Rectal smooth muscle tissue (tissue), 1 donor: Measurements from ENCODE around the gene HMCN1.

ENCODE experiments used
- H3K27ac ChIP-seq: one replicate; pipeline ENCODE4 v1.7.0; 2013; ENCODE audit warnings: low read depth, low read length, inconsistent platforms
- H3K27me3 ChIP-seq: one replicate; pipeline ENCODE4 v1.7.0; 2013; ENCODE audit warnings: low read length; ENCODE audit not compliant: control insufficient read depth, insufficient read depth
- H3K36me3 ChIP-seq: one replicate; pipeline ENCODE4 v1.7.0; 2013; ENCODE audit warnings: low read length; ENCODE audit not compliant: control insufficient read depth, insufficient read depth
- H3K4me1 ChIP-seq: one replicate; pipeline ENCODE4 v1.7.0; 2013; ENCODE audit warnings: low read length; ENCODE audit not compliant: control insufficient read depth, insufficient read depth
- H3K4me3 ChIP-seq: one replicate; pipeline ENCODE4 v1.7.0; 2013; ENCODE audit warnings: low read length
- H3K9ac ChIP-seq: one replicate; pipeline ENCODE4 v1.7.0; 2013; ENCODE audit warnings: low read length

HMCN1 gene

DNA sequence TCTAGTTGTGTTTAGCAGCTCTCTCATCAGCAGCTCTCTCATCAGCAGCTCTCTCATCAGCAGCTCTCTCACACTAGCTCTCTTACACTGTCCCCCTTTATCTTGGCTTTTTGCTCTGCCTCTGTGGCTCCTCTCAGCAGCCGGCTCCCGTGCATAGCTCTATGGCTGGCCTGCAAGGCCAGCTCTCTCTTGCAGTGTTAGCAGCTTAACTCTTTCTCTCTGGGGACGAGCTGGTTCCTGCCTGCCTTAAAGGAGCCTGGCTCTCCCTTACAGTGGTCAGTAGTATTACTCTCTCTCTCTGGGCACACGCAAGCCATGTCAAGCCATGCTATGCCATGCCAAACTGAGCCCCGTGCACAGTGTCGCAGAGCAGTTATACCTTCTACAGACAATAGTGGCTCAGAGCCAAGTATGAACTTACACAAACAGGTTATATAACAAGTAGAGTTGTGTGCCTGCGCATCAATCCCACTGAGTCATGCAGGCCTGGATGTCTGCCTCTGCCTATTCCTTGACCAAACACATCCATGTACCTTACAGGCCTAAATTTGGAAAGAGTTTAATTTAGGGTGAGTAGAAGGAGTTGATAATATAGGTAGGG is 345.0 kb downstream of the HMCN1 start:
- Histone ChIP-seq H3K9ac (no peak overlapping the region), H3K27me3 (no peaks in the 10 kb centered on the region), H3K36me3 (no peaks in the 10 kb centered on the region), H3K4me3 (no peak overlapping the region), H3K27ac (no peak overlapping the region), H3K4me1 (no peaks in the 10 kb centered on the region)

DNA sequence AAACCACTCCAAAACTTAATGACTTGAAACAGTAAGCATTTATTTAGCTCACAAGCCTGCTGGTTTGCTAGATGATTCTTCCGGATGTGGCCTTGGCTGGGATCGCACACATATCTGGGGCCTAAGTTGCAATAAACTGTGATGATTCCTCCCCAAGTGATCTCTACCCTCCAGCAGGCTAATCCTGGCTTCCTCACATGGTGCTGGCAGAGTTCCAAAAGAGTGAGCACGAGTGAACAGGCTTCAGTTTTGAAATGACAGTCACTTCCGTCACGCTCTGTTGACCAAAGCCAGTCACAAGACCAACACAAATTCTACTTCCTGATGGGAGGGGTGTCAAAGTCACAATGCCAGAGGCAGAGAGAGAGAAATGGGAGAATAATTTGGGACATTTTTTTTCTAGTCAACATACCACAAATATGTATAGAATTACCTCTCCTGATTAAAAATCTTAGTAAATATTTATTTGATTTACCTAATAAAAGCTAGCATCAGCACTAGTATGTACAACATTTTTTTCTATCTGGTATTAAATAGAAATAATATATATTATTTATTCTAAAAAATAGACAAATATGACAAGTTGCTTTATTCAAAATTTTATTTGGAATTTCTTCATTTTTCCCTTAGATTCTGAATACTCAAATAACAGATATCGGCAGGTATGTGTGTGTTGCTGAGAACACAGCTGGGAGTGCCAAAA is 348.2 kb downstream of the HMCN1 start:
- Histone ChIP-seq H3K27me3 (no peaks in the 10 kb centered on the region), H3K36me3 (no peaks in the 10 kb centered on the region), H3K27ac (no peak overlapping the region), H3K9ac (no peak overlapping the region), H3K4me3 (no peak overlapping the region), H3K4me1 (no peaks in the 10 kb centered on the region)

DNA sequence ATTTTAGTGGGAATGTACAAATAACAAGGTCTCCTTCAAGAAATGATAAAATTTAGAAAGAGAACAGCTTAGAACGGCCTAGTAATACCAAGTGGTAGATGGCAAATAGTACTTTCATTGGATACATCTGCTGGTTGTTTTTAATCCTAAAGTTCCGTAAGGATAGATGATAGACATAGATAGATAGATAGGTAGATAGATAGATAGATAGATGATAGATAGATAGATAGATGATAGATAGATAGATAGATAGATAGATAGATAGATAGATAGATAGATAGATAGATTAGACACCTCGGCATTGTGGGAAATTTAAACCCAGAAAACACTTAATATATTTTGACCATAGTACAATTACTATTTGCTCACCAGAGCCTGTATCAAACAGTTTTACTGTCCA is 352.4 kb downstream of the HMCN1 start:
- no peak overlapping the region for H3K4me3 ChIP-seq
- H3K27ac ChIP-seq, result no peak overlapping the region
- no peaks in the 10 kb centered on the region for H3K4me1 ChIP-seq
- H3K36me3 ChIP-seq, result no peaks in the 10 kb centered on the region
- H3K9ac ChIP-seq, result no peak overlapping the region
- no peaks in the 10 kb centered on the region for H3K27me3 ChIP-seq

DNA sequence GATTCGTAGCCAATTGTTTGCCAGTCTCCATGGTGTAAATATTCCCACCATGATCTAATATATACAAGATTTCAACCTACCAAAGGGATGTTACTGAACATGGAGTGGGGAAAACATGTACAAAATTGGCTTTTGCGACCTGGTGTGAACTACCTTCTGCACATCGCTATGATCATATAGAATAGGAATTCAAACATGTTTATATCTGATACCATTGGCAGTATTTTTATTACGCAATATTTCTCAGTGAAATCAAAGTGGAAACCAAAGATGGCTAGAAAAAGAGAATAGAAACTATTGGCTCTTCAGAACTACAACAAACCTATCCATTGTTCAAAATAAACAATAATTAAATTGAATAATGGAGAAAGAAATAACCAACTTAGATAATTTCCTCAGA is 355.7 kb downstream of the HMCN1 start:
- Histone ChIP-seq H3K9ac (no peak overlapping the region), H3K36me3 (no peaks in the 10 kb centered on the region), H3K4me3 (no peak overlapping the region), H3K27ac (no peak overlapping the region), H3K4me1 (no peaks in the 10 kb centered on the region), H3K27me3 (no peaks in the 10 kb centered on the region)

DNA sequence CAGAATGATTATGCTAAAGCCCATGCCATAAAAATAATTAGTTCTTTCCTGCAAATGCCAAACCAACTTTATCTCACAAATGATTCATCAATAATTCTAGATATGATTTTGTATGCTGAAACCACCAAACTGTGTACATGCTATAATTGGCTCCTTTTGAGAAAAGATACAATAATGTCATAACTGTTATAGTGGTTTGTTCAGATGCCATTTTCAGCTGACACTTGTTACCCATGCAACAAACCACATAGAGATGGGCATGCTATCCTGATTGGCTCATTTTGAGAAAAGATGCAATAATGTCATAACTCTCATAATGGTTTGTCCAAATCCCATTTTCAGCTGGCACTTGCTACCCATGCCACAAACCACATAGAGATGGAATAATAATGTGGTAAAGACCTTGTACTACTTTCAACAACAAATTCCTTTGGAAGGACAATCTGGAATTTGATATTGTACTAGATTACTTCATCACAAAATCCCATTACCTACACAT is 357.1 kb downstream of the HMCN1 start:
- Histone ChIP-seq H3K27me3 (no peaks in the 10 kb centered on the region), H3K36me3 (no peaks in the 10 kb centered on the region), H3K4me1 (no peaks in the 10 kb centered on the region), H3K4me3 (no peak overlapping the region), H3K9ac (no peak overlapping the region), H3K27ac (no peak overlapping the region)

DNA sequence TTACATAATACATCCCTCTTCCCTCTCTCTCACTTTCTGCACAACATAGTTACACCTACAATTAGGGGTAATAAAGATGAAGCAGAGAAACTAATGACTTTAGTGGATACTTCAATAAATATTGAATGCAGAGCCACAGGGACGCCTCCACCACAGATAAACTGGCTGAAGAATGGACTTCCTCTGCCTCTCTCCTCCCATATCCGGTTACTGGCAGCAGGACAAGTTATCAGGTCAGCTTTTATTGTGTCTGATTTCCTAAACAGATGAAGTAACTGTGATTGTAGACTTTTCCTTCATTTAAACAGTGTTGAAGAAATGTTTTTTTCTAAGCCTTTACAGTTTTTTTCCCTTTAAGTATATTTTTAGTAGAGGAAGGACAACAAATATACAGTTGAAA is 359.2 kb downstream of the HMCN1 start:
- Histone ChIP-seq H3K27me3 (no peaks in the 10 kb centered on the region), H3K27ac (no peak overlapping the region), H3K4me1 (no peaks in the 10 kb centered on the region), H3K4me3 (no peak overlapping the region), H3K36me3 (no peaks in the 10 kb centered on the region), H3K9ac (no peak overlapping the region)

DNA sequence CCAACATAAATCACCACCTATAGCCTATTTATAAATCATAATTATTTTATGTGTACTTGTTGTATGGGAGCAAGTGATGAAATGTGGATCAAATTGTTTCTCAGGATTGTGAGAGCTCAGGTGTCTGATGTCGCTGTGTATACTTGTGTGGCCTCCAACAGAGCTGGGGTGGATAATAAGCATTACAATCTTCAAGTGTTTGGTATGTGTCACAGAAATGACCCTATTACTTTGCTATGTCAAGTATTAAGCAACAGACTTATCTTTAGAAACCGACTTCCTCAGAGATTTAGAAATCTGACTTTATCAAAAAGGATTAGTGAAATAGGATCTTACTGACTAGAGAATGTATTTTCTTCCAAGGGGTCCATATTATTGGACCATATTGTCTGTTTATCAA is 360.0 kb downstream of the HMCN1 start:
- Histone ChIP-seq H3K4me3 (no peak overlapping the region), H3K4me1 (no peaks in the 10 kb centered on the region), H3K27me3 (no peaks in the 10 kb centered on the region), H3K9ac (no peak overlapping the region), H3K36me3 (no peaks in the 10 kb centered on the region), H3K27ac (no peak overlapping the region)

DNA sequence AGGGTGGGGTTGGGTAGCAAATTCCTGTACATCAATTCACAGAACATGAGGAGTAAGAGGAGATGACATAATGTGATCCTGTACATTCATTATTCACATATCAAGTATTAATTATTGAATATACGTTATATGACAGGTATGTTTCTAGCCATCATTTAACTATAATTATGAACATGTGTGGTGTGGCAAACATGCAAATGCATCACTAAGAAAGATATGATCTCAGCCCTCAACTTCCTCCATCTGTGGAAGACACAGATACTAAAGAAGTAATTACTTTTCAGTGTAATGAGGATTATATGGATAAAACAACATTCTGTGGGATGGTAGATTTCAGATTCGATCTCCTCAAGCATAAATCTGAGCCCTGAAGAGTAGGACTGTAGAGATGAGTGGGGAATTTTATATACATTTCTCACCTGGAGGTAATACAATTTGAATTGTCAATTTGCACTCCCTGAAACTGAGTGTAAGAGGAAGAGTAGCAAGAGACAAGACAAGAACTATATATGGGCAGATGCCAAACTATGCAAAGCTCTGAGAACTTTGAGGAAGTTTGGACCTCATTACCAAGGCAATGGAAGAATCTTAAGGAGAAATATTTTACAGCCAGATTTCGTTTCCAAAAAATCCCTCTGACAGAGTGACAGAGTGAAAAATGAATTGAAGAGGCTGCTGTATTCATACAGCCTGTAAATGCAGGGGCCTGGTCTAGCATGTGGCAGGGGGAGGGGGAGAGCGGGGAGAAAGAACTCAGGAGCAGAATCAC is 365.3 kb downstream of the HMCN1 start:
- Histone ChIP-seq H3K9ac (no peak overlapping the region), H3K4me1 (no peaks in the 10 kb centered on the region), H3K27me3 (no peaks in the 10 kb centered on the region), H3K36me3 (no peaks in the 10 kb centered on the region), H3K27ac (no peak overlapping the region), H3K4me3 (no peak overlapping the region)

DNA sequence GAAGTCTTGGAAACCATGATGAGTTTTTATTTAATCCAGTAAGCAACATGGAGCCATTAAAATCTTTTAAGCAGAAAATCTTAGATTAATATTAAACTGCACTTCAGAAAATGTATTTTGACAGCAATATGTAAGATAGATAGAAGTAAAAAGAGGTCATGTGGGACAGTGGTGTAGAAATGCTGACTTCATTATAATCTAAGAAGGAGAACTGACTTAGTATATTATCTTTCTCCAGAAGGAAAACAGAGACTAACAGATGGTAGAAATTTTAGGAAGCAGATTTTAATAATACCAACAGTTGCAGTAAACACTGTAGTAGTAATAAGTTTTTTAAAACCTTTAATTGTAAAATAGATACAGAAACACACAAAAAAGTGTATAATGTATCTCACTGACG is 367.9 kb downstream of the HMCN1 start:
- Histone ChIP-seq H3K9ac (no peak overlapping the region), H3K27ac (no peak overlapping the region), H3K4me3 (no peak overlapping the region), H3K36me3 (no peaks in the 10 kb centered on the region), H3K27me3 (no peaks in the 10 kb centered on the region), H3K4me1 (no peaks in the 10 kb centered on the region)

DNA sequence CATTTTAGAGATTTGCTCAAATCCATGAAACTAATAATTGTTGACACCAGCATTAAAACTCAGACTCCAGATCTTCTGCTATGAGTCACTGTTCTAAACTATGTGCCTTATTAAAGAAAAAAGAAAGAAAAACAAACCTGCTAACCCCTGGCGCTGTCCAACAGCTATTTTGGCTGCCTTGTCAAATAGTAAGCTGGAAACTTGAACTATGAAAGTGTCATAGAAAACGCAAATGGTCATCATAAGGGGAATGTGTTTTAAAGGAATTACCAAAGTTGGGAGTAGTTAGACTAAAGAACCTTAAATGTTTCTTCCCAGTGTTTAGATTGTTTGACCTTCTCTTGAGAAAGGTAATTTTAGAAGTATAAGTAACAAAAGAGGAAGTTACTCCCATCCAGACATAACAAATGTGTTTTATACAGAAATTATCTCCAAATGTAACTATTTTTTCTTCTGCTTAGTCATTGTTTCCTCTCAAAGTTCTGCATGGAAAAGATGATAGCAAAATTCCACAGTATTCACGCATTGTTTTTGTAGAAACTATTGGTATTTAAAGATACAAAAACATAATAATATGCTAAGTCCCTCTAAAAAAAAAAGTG is 368.5 kb downstream of the HMCN1 start:
- Histone ChIP-seq H3K4me3 (no peak overlapping the region), H3K36me3 (no peaks in the 10 kb centered on the region), H3K27me3 (no peaks in the 10 kb centered on the region), H3K4me1 (no peaks in the 10 kb centered on the region), H3K27ac (no peak overlapping the region), H3K9ac (no peak overlapping the region)

DNA sequence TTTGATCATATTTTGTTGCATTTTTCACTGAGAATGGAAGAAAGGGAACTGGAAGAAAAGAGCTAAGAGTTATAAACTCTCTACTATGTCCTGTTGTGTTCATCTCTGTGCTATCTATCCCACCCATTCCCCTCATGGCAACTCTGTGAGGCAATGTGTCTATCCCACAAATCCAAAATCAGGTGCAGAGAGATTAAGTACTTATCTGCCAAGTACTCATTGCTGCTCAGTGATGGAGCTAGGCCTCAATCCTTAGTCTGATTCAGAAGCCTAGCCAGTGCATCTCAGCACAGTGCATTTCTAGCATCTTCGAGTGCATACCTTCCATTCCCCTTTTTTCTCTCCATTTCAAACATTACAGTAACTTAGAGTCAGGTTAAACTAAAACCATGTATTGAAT is 370.3 kb downstream of the HMCN1 start:
- Histone ChIP-seq H3K4me1 (no peaks in the 10 kb centered on the region), H3K27me3 (no peaks in the 10 kb centered on the region), H3K9ac (no peak overlapping the region), H3K4me3 (no peak overlapping the region), H3K27ac (no peak overlapping the region), H3K36me3 (no peaks in the 10 kb centered on the region)

DNA sequence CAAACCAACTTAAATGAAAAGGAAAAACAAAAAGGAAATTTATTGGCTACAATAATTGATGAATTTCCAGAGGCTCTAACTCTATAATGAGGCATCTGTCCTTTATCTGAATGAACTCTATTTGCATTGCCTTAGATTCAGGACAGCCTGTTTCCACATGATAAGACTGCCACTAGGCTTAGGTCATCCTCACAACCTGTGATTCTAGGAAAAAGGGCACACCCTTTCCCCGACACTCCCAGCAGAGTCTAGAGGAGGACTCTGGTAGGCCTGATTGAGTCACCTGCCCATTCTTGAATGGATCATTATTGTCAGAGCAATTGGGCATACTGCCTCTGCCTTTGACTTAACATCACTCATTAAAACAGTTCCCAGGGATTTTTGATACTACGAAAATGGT is 378.1 kb downstream of the HMCN1 start:
- Histone ChIP-seq H3K4me1 (no peaks in the 10 kb centered on the region), H3K36me3 (no peaks in the 10 kb centered on the region), H3K4me3 (no peak overlapping the region), H3K9ac (no peak overlapping the region), H3K27me3 (no peaks in the 10 kb centered on the region), H3K27ac (no peak overlapping the region)
